ENCODE data around the gene TMEM238L. TPM values are rescaled to one million over a fixed set of nuclear protein-coding genes. Genes with fewer than 3 reads are reported as not detected.

TMEM238L gene
- total RNA-seq, 1 donor from 2014 or later: not detected

DNA sequence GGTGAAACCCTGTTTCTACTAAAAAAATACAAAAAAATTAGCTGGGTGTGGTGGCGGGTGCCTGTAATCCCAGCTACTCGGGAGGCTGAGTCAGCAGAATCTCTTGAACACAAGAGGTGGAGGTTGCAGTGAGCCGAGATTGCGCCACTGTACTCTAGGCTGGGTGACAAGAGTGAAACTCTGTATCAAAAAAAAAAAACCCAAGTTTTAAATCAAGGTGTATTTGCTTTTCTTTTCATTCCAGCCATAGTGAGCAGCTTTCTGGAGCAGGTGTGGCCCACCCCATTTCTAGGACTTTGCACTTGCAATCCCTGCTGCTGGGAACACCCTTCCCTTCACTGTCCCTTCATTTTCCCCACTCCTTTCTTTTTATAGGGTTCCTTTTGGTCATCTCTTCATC, 28.8 kb downstream of the TMEM238L start:
- DNase-seq (ENCODE audit: low read depth in 2 of 2): no peak

DNA sequence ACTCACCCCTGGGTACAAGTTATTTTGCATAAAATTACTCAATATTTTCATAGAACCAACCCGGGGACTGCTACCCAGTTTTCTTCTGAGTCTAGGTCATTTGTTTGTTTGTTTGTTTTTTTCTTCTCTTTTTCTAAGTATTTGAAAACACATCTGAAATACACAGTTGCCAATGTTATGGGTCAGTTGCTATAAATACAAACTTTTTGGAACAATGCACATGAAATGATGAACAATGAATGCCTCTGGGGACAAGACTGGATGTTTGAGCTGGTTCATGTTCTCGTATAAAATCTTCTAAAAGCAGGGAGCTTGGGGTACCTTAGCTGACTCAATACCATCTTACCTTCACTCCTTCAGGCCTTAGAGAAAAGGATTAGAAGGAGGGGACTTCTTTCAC, 30.5 kb downstream of the TMEM238L start:
- DNase-seq (ENCODE audit: low read depth in 2 of 2): no peak

DNA sequence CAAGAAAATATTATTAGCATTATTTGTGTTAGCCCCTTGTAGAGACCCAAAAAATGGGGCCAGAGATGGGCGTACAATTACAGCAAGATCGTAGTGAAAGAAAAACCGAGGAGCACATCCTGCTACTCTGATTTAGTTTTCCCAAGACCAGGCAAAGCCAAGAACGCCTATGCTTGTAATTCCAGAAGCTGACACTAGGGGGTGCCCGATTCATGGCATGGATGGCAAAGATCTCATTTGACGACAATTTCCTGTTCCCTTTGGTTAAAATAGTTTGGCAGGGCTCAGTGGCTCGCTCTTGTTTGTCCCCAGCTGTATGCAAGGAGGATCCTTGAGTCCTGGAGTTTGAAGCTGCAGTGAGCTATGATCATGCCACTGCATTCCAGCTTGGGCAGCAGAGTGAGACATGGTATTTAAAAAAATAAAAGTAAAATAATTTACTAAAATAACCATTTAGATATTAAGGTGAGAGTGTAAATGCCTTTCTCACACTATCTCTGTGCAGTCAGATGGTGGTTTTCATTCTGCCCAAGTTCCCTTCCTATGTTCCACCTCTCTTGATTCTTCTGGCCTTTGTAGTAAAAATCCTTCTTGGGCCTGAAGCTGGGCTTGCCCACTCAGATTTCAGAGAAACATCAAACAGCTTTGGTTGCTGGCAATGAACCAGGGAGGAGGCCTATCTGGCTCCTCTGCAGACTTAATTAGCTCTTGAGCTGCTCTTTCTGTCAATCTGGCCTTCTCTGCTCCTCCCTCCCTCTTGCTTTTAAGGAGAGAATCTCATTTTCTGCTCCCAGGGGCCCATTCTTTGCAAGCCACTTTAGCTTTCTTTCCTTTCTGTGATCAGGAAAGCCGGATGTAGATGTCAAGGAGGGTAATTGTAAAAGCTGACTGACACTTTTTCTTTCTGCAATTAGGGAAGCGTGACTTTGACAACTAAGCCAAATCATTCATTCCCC, 31.2 kb downstream of the TMEM238L start:
- DNase-seq (ENCODE audit: low read depth in 2 of 2): peak; percentile 22 to 24

- no peak for DNase-seq (ENCODE audit: low read depth in 2 of 2)
Observed at GRCh38 chr17:10771148-10771547, 32.8 kb downstream of the TMEM238L start.

DNA sequence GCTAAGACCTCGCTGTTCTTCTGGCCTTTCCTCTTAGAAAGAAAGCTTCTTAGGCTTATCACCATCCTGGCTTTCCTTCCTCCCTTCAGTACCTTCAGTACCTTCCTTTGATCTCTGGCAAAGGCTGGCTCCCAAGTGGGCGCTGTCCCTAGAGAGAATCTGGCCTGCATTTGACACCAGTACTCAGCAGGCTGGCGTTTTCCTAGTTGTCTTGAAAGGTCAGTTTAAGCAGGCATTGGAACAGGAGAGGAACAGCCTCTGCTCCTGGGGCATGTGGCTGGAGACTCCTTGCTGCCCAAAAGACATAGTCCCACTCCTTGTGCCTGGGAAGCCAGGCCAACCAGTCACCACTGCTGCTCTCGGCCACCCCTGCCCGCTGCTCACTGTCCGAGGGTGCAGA, 34.1 kb downstream of the TMEM238L start:
- no peak for DNase-seq (ENCODE audit: low read depth in 2 of 2)

DNA sequence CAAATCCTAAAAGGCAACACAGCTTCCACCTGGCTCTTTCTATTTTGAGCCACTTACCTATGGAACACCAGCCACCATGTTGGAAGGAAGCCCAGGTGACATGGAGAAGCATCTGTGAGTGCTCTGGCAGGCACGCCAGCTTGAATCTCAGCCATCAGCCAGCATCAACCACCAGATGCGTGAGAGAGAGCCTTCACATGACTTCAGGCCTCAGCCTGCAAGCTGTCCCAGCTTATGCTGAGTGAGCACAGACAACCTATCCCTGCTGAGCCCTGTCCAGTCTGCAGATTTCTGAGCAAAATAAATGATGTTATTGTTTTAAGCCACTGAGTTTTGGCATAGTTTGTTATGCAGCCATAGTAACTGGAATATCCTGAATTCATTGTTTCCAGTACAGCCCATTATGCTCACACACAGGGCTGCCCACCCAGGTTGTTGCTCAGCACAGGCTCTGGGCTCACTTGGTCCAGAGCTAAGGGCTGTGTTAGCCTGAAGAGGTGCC, 35.1 kb downstream of the TMEM238L start:
- peak; percentile 31 to 37 for DNase-seq (ENCODE audit: low read depth in 2 of 2)

DNA sequence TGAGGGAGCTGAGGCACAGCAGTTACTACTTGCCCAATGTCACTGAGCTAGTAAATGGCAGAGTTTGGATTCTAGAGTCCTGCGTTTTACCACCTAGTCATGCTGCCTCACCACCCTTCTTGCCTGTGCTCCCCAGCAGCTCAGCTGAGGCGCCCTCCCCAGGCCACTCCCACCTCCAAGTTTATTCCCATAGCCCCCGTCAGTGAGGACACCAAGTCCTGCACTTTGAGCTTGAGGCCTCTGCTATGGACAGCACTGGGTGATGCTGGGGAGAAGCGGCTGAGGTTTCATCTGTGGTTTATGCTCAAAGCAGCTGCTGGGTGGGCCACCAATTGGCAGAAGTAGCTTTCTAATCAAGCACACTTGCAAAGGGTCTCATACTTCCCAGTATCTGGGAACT, 36.7 kb downstream of the TMEM238L start:
- no peak for DNase-seq (ENCODE audit: low read depth in 2 of 2)

- DNase-seq (ENCODE audit: low read depth in 2 of 2): no peak
Observed at GRCh38 chr17:10762037-10762436, 41.9 kb downstream of the TMEM238L start.

GRCh38 chr17:10761281-10761680, 42.6 kb downstream of the TMEM238L start:
- DNase-seq (ENCODE audit: low read depth in 2 of 2): no peak

DNA sequence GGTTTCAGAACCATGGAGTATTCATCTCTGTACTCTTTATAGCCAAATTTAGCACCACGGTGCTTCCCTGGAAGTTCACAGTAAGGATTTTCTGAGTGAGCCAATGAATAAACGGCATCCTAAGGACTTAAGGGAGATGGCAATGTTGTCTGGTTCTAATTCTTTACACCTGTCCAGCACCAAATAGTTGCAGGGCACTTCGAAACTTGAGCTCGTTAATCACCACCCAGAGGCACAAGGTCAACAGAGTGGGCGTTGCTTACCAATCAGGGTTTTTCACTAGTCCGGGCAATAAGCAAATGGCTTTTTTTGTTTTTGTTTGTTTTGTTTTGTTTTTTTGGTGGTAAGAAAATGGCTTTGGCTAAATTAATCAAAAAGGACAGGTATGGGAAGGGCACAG, 45.8 kb downstream of the TMEM238L start:
- no peak for DNase-seq (ENCODE audit: low read depth in 2 of 2)

DNA sequence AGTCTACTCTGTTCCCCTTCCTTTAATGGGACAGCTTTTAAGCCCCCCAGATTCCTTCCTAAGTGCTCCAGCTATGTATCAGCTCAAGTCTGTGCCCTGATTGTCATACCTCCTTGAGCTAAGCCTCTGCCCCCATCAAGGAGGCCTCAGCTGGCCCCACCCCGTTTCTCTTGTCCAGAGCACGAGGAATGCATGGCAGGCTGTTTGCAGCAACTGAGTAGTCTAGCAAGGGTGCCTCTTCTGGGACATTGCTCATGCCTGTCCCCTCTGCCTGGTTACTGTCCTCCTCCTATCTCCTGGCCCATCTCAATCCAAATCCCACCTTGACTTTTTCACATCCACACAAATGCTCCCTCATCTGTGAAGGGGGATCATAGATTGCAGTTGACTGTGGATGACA, 46.3 kb downstream of the TMEM238L start:
- no peak for DNase-seq (ENCODE audit: low read depth in 2 of 2)

DNA sequence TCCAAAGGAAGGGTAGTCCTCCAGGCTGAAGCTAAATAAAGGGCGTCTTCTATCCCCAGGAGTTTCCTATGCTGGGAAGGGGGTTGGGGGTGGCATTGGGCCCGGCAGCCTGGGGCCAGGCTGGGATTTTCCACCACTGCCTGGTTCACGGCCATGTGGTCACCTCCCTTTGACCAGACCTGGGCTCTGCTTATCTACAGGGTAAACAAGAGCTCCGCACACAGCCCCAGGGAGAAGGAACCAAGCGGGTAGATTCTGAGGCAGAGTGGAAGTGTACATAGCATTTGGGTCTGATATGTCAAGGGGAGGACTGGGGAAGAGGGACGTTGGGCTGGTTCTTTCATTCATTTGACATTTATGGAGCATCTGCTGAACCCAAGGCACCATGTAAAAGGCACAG, 46.8 kb downstream of the TMEM238L start:
- DNase-seq (ENCODE audit: low read depth in 2 of 2): no peak

DNA sequence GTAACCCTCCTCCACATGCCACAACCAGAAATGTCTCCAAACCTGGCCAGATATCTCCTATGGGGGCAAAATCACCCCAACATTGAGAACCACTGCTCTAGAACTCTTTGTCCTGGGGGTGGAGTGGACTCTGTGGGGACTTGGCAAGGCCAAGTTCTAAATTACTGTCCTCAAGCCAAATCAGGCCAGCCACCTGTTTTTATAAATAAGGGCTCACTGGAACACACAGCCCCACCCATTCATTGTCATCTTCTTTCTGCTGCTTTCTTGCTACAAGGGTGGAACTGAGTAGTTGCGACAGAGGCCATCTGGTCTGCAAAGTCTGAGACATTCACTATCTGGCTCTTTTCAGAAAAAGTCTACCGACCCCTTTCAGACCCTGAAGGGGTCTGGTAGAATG, 47.3 kb downstream of the TMEM238L start:
- DNase-seq (ENCODE audit: low read depth in 2 of 2): no peak

DNA sequence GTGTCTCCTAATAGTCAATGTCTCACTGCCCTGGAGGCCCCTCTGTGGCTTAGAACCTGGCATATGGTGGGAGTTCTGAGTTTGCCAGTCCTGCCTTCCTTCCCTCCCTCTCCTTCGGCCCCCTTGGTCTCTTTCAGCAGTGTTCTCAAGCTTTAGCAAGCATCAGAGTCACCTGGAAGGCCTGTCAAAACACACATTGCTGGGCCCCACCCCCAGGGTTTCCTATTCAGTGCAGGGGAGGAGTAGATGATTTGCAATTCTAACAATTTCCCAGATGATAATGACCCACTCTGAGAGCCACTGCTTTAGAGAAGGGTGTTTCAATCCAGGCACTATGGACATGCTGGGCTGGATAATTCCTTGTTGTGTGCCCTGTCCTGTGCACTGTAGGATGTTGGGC, 47.7 kb downstream of the TMEM238L start:
- no peak for DNase-seq (ENCODE audit: low read depth in 2 of 2)

GRCh38 chr17:10755592-10756127, 48.2 kb downstream of the TMEM238L start:
- DNase-seq (ENCODE audit: low read depth in 2 of 2): no peak

- no peak for DNase-seq (ENCODE audit: low read depth in 2 of 2)
Observed at GRCh38 chr17:10754861-10755591, 48.9 kb downstream of the TMEM238L start.

DNA sequence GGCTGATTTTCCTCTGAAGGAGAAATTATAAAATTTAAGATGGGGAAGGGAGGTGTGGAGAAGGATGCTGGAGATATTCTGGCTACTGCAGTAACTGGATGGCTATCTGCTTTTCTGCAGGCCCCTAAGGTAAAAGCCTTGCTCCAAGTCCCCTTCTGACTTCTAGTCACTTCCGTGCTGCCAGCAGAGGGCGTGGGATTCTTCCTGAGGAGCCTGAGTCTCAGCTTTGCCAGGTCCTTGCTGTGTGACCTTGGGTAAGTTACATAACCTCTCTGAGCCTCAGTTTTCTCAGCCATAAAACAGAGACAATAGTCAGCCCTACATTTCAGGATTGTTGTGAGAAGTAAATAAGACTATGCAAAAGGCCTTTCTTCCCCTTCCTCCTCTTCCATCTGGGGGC, 49.8 kb downstream of the TMEM238L start:
- peak; percentile 8 to 37 for DNase-seq (ENCODE audit: low read depth in 2 of 2)

GRCh38 chr17:10752696-10753095, 51.2 kb downstream of the TMEM238L start:
- DNase-seq (ENCODE audit: low read depth in 2 of 2): no peak

DNA sequence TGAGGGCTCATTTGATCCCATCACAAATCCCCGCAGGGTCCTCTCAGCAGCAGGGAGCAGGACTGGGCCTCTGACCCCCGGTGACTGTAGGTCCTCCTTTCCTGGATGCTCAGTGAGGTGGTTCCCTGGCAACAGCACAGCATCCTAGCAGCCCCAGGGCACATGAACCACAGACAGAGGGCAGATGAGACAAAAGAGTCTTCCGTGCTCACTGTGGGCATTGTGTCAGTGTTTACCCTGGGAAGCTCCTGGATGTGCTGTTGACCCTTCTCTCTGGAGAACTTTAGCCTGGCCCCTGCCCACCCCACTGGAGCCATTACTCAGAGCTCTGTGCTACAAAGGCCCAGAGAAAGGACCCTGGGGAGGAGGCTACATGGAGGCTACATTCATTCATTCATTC, 52.3 kb downstream of the TMEM238L start:
- no peak for DNase-seq (ENCODE audit: low read depth in 2 of 2)

GRCh38 chr17:10750210-10750609, 53.7 kb downstream of the TMEM238L start:
- no peak for DNase-seq (ENCODE audit: low read depth in 2 of 2)

- DNase-seq (ENCODE audit: low read depth in 2 of 2): no peak
Observed at GRCh38 chr17:10748531-10749181, 55.2 kb downstream of the TMEM238L start.

DNA sequence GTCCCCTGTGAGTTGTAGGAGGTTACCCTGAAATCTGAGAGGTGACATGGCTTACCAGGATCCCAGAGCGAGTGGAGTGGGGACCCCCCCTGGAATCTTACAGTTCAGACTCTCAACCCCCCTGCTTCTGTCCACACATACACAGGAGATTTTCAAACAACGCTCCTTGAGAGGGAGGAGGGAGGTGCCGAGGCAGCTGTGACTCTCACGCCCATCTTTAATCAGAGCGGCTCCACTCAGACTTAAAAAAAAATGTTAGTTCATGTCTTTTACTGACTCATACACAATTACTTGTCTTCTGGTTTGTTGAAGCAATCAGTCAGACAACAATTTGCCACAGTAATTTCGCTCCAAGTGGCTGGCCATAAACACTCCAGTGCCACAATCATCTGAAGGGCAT, 58.7 kb downstream of the TMEM238L start:
- DNase-seq (ENCODE audit: low read depth in 2 of 2): no peak
